ENCODE measurements around the gene PKHD1.

Gene PKHD1

GRCh38 chr6:52074716-52075115 lies 12.7 kb downstream of the PKHD1 start:
- Histone ChIP-seq H3K27ac (no peak overlapping the region), H3K4me1 (peaks cover 17% of the 10 kb centered on the region), H3K4me3 (no peak overlapping the region), H3K36me3 (no peaks in the 10 kb centered on the region), H4K20me1 (no peaks in the 10 kb centered on the region), H3K4me2 (no peak overlapping the region), H3K27me3 (no peaks in the 10 kb centered on the region), H3K9ac (no peak overlapping the region), H3K9me3 (no peaks in the 10 kb centered on the region)
- TF ChIP-seq Cebpa-rat (IDR thresholded peaks at IDR 0.05): no peak

- no peaks in the 10 kb centered on the region for H3K27me3 ChIP-seq
- no peak for TF ChIP-seq Cebpa-rat (IDR thresholded peaks at IDR 0.05)
These were observed 13.3 kb downstream of the PKHD1 start for GRCh38 chr6:52074155-52074554.

GRCh38 chr6:52065621-52066020 lies 21.8 kb downstream of the PKHD1 start:
- Histone ChIP-seq H3K36me3 (no peaks in the 10 kb centered on the region), H3K27me3 (no peaks in the 10 kb centered on the region), H3K27ac (peak overlapping the region; percentile 94), H3K4me1 (peaks cover 65% of the 10 kb centered on the region), H3K4me2 (peak overlapping the region; percentile 64), H3K4me3 (no peak overlapping the region), H4K20me1 (no peaks in the 10 kb centered on the region), H3K9ac (no peak overlapping the region), H3K9me3 (0 out of 2 replicates have a peak, but pooled peaks cover 6% of the 10 kb centered on the region)
- no peak for TF ChIP-seq Cebpa-rat (IDR thresholded peaks at IDR 0.05)

More at GRCh38 chr6:52074155-52074554, 13.3 kb downstream of the PKHD1 start:
- no peak overlapping the region for H3K4me2 ChIP-seq
- H3K4me1 ChIP-seq: peaks cover 13% of the 10 kb centered on the region
- no peak overlapping the region for H3K27ac ChIP-seq
- H3K4me3 ChIP-seq: no peak overlapping the region
- H3K36me3 ChIP-seq: no peaks in the 10 kb centered on the region
- no peaks in the 10 kb centered on the region for H3K9me3 ChIP-seq
- H4K20me1 ChIP-seq: no peaks in the 10 kb centered on the region
- no peak overlapping the region for H3K9ac ChIP-seq

- H3K4me3 ChIP-seq: peak overlapping the region; percentile 53
- H3K4me1 ChIP-seq: peaks cover 82% of the 10 kb centered on the region
- H3K36me3 ChIP-seq: no peaks in the 10 kb centered on the region
- H3K27ac ChIP-seq: peak overlapping the region; percentile 94
- H3K9ac ChIP-seq: peak overlapping the region; percentile 66
- peak overlapping the region; percentile 85 for H3K4me2 ChIP-seq
- H3K27me3 ChIP-seq: no peaks in the 10 kb centered on the region
- peak; percentile 99 for TF ChIP-seq Cebpa-rat (IDR thresholded peaks at IDR 0.05)
- H3K9me3 ChIP-seq: 0 out of 2 replicates have a peak, but pooled peaks cover 6% of the 10 kb centered on the region
- no peaks in the 10 kb centered on the region for H4K20me1 ChIP-seq
These were observed 23.6 kb downstream of the PKHD1 start for GRCh38 chr6:52063584-52064344.

- 0 out of 2 replicates have a peak, but pooled peaks cover 6% of the 10 kb centered on the region for H3K9me3 ChIP-seq
- H3K9ac ChIP-seq: no peak overlapping the region
- no peaks in the 10 kb centered on the region for H4K20me1 ChIP-seq
- H3K4me3 ChIP-seq: no peak overlapping the region
- H3K27me3 ChIP-seq: no peaks in the 10 kb centered on the region
- H3K4me2 ChIP-seq: peak overlapping the region; percentile 85
- H3K27ac ChIP-seq: peak overlapping the region; percentile 94; the same call in 1 of the 2 replicates
- peaks cover 72% of the 10 kb centered on the region for H3K4me1 ChIP-seq
- TF ChIP-seq Cebpa-rat (IDR thresholded peaks at IDR 0.05): no peak
- H3K36me3 ChIP-seq: no peaks in the 10 kb centered on the region
These were observed 25.9 kb downstream of the PKHD1 start for GRCh38 chr6:52061481-52061880.

- Histone ChIP-seq H3K4me3 (no peak overlapping the region), H3K27ac (peak overlapping the region; percentile 71), H3K27me3 (no peaks in the 10 kb centered on the region), H3K9me3 (0 out of 2 replicates have a peak, but pooled peaks cover 6% of the 10 kb centered on the region), H3K4me1 (peaks cover 56% of the 10 kb centered on the region), H4K20me1 (no peaks in the 10 kb centered on the region), H3K4me2 (peak overlapping the region; percentile 68), H3K9ac (no peak overlapping the region), H3K36me3 (no peaks in the 10 kb centered on the region)
- TF ChIP-seq Cebpa-rat (IDR thresholded peaks at IDR 0.05): no peak
These were observed 27.6 kb downstream of the PKHD1 start for GRCh38 chr6:52059821-52060220.

- Histone ChIP-seq H3K9ac (no peak overlapping the region), H3K9me3 (no peaks in the 10 kb centered on the region), H3K4me2 (no peak overlapping the region), H3K4me1 (peaks cover 36% of the 10 kb centered on the region), H3K4me3 (no peak overlapping the region), H3K36me3 (no peaks in the 10 kb centered on the region), H4K20me1 (no peaks in the 10 kb centered on the region), H3K27ac (no peak overlapping the region), H3K27me3 (no peaks in the 10 kb centered on the region)
- no peak for TF ChIP-seq Cebpa-rat (IDR thresholded peaks at IDR 0.05)
These were observed 32.0 kb downstream of the PKHD1 start for GRCh38 chr6:52055451-52055850.

GRCh38 chr6:52053038-52053695 lies 34.2 kb downstream of the PKHD1 start:
- Histone ChIP-seq H3K27ac (no peak overlapping the region), H3K9ac (no peak overlapping the region), H3K4me1 (peaks cover 20% of the 10 kb centered on the region), H3K27me3 (no peaks in the 10 kb centered on the region), H4K20me1 (no peaks in the 10 kb centered on the region), H3K9me3 (no peaks in the 10 kb centered on the region), H3K36me3 (no peaks in the 10 kb centered on the region), H3K4me2 (peak overlapping the region; percentile 59), H3K4me3 (no peak overlapping the region)
- TF ChIP-seq Cebpa-rat (IDR thresholded peaks at IDR 0.05): no peak

- Histone ChIP-seq H3K4me2 (no peak overlapping the region), H3K4me3 (no peak overlapping the region), H3K4me1 (peaks cover 20% of the 10 kb centered on the region), H3K9ac (no peak overlapping the region), H4K20me1 (no peaks in the 10 kb centered on the region), H3K36me3 (no peaks in the 10 kb centered on the region), H3K27ac (no peak overlapping the region), H3K27me3 (no peaks in the 10 kb centered on the region), H3K9me3 (no peaks in the 10 kb centered on the region)
- no peak for TF ChIP-seq Cebpa-rat (IDR thresholded peaks at IDR 0.05)
These were observed 37.4 kb downstream of the PKHD1 start for GRCh38 chr6:52050051-52050405.
